HepG2 (cell line): ENCODE data around the gene SLC9B2. TPM values are rescaled to one million over a fixed set of nuclear protein-coding genes. Genes with fewer than 3 reads are reported as not detected.
A peak's percentile ranks its signal among the peaks of the same experiment; 100 is the strongest.

ENCODE experiments used
- ATAC-seq: fragments of 200-7000 bp; cut with Tn5 transposase; 3 replicates; pipeline ENCODE4 v1.9.1; 2020; ENCODE audit warnings: mild to moderate bottlenecking, moderate library complexity
- BruUV-seq: library from RNA; stranded (reverse); fragments of 400-500 nt; replicated peaks from 2 replicates; lab custom pipeline; 2021; lab: Mats Ljungman, UMichigan
- CTCF ChIA-PET: fragments of 300-600 bp; formaldehyde crosslinking; extraction: SDS; loops from one replicate; lab custom pipeline; 2021; ENCODE audit warnings: low total read pairs, inconsistent platforms, low intra/inter-chr PET ratio; lab: Yijun Ruan, JAX
- POLR2A ChIA-PET: fragments of 350-600 bp; sonication (Branson Sonifier 250); formaldehyde crosslinking; loops from one replicate; lab custom pipeline; 2020; ENCODE audit warnings: antibody characterized with exemption, inconsistent platforms; lab: Yijun Ruan, JAX
- DNase-seq: peaks from one replicate; pipeline ENCODE4 v3.0.0-alpha.2; 2015; ENCODE audit warnings: low spot score
- FAIRE-seq: peaks from 3 replicates; lab custom pipeline; 2011; peaks lifted over from hg19 to GRCh38; lab: Jason Lieb, UNC
- H2AFZ ChIP-seq: one replicate; pipeline ENCODE4 v1.6.1; 2011; ENCODE audit warnings: low read length, inconsistent platforms
- H3K27ac ChIP-seq: fragments of 300-600 bp; 3 replicates; pipeline ENCODE4 v1.8.0; 2011; ENCODE audit warnings: mixed run types, mild to moderate bottlenecking, mixed read lengths, low read length, inconsistent platforms; ENCODE audit not compliant: insufficient read depth; ENCODE audit errors: extremely low read length
- H3K27me3 ChIP-seq, 2 experiments: fragments of 200-600 bp in 1 of 2; 2 replicates in 1 of 2; 3 replicates in 1 of 2; pipeline versions ENCODE4 v1.6.0 to v1.8.0; 2011; ENCODE audit warnings: low read length in 2 of 2, mild to moderate bottlenecking in 2 of 2, moderate library complexity in 2 of 2, inconsistent platforms in 1 of 2; ENCODE audit not compliant: insufficient read depth in 2 of 2, control insufficient read depth in 1 of 2
- H3K36me3 ChIP-seq, 2 experiments: fragments of 200-600 bp in 1 of 2; replicated peaks in 1 of 2; 2 replicates in 1 of 2; 3 replicates in 1 of 2; pipeline versions ENCODE4 v1.5.1 to v1.8.0; 2011; ENCODE audit warnings: low read length in 2 of 2, inconsistent platforms in 1 of 2; ENCODE audit not compliant: insufficient read depth in 2 of 2, control insufficient read depth in 1 of 2
- H3K4me1 ChIP-seq: 2 replicates; pipeline ENCODE4 v1.5.1; 2012; ENCODE audit warnings: low read length, inconsistent platforms; ENCODE audit not compliant: insufficient read depth
- H3K4me2 ChIP-seq: 2 replicates; pipeline ENCODE4 v1.6.0; 2011; ENCODE audit warnings: low read depth, low read length, inconsistent platforms
- H3K4me3 ChIP-seq, 3 experiments: fragments of 200-600 bp in 1 of 3; sonication (generic), shearing (Covaris generic) in 1 of 3; replicated peaks in 1 of 3; 2 replicates each; pipeline ENCODE4 v1.5.1; 2011 to 2016; ENCODE audit warnings: low read length in 3 of 3, inconsistent platforms in 2 of 3, low read depth in 2 of 3, mild to moderate bottlenecking in 2 of 3, control low read depth in 1 of 3, mixed read lengths in 1 of 3; ENCODE audit not compliant: insufficient read depth in 1 of 3
- H3K79me2 ChIP-seq: one replicate; pipeline ENCODE4 v1.6.1; 2011; ENCODE audit warnings: low read length, inconsistent platforms; ENCODE audit not compliant: insufficient read depth
- H3K9ac ChIP-seq: 2 replicates; pipeline ENCODE4 v1.6.0; 2011; ENCODE audit warnings: mild to moderate bottlenecking, low read depth, low read length, inconsistent platforms; ENCODE audit not compliant: insufficient read depth
- H3K9me3 ChIP-seq: 2 replicates; pipeline ENCODE4 v1.5.1; 2012; ENCODE audit warnings: mild to moderate bottlenecking, low read length
- H4K20me1 ChIP-seq: 2 replicates; pipeline ENCODE4 v1.6.0; 2011; ENCODE audit warnings: inconsistent platforms, mild to moderate bottlenecking, low read length, moderate library complexity; ENCODE audit not compliant: insufficient read depth
- CBX5 ChIP-seq: sonication (generic); formaldehyde crosslinking; IDR thresholded peaks from 2 replicates; pipeline ENCODE4 v1.4.0; 2020; ENCODE audit warnings: missing genetic modification reagents, borderline replicate concordance
- FOXK2 ChIP-seq: fragments of 450-650 bp; IDR thresholded peaks from 2 replicates; pipeline ENCODE4 v1.6.1; 2016
- HMGXB3 ChIP-seq: sonication (generic); formaldehyde crosslinking; IDR thresholded peaks from 2 replicates; pipeline ENCODE4 v1.4.0; 2020; ENCODE audit warnings: missing genetic modification reagents, borderline replicate concordance
- HNF4A ChIP-seq: sonication (generic); formaldehyde crosslinking; IDR thresholded peaks from 2 replicates; pipeline ENCODE4 v1.4.0; 2020; ENCODE audit warnings: missing genetic modification reagents
- HNF4G ChIP-seq, 2 experiments: sonication (generic) in 1 of 2; formaldehyde crosslinking in 1 of 2; IDR thresholded peaks; 2 replicates each; pipeline versions ENCODE4 v1.4.0 to v1.6.1; 2011 to 2020; ENCODE audit warnings: borderline replicate concordance in 2 of 2, low read depth in 2 of 2, mild to moderate bottlenecking in 2 of 2, low read length in 1 of 2, missing genetic modification reagents in 1 of 2, moderate library complexity in 1 of 2
- KAT2B ChIP-seq: fragments of 150-350 bp; IDR thresholded peaks from 2 replicates; pipeline ENCODE4 v1.6.1; 2014; ENCODE audit warnings: low read depth, low read length, borderline replicate concordance
- KDM3A ChIP-seq: IDR thresholded peaks from 2 replicates; pipeline ENCODE4 v1.6.1; 2018; ENCODE audit warnings: low read depth, missing compliant biosample characterization
- MXD3 ChIP-seq: IDR thresholded peaks from 2 replicates; pipeline ENCODE4 v1.6.1; 2016; ENCODE audit warnings: mild to moderate bottlenecking, missing biosample characterization, missing genetic modification reagents
- PHF21A ChIP-seq: sonication (generic); formaldehyde crosslinking; IDR thresholded peaks from 2 replicates; pipeline ENCODE4 v1.5.0; 2020; ENCODE audit warnings: mild to moderate bottlenecking, missing genetic modification reagents
- RFXANK ChIP-seq: IDR thresholded peaks from 2 replicates; pipeline ENCODE4 v1.6.1; 2016
- SNRNP70 ChIP-seq: fragments of 200-400 bp; formaldehyde crosslinking; IDR thresholded peaks from 2 replicates; pipeline ENCODE4 v1.6.1; 2017; ENCODE audit warnings: mild to moderate bottlenecking, low read depth, low read length, moderate library complexity
- SRSF9 ChIP-seq: fragments of 200-400 bp; formaldehyde crosslinking; IDR thresholded peaks from 2 replicates; pipeline ENCODE4 v1.6.1; 2018; ENCODE audit warnings: borderline replicate concordance, mild to moderate bottlenecking, low read depth, low read length; ENCODE audit not compliant: insufficient read depth, poor library complexity, severe bottlenecking
- THAP11 ChIP-seq: IDR thresholded peaks from 2 replicates; pipeline ENCODE4 v1.6.1; 2016; ENCODE audit warnings: missing biosample characterization, missing genetic modification reagents
- ZBTB38 ChIP-seq: sonication (generic); formaldehyde crosslinking; IDR thresholded peaks from 2 replicates; pipeline ENCODE4 v1.5.1; 2020; ENCODE audit warnings: mild to moderate bottlenecking, missing genetic modification reagents
- ZNF205 ChIP-seq: IDR thresholded peaks from 2 replicates; pipeline ENCODE4 v1.6.1; 2018; ENCODE audit warnings: missing biosample characterization, missing genetic modification reagents
- ZNF446 ChIP-seq: sonication (generic); formaldehyde crosslinking; IDR thresholded peaks from 2 replicates; pipeline ENCODE4 v1.5.0; 2020; ENCODE audit warnings: mild to moderate bottlenecking, missing genetic modification reagents
- ZNF615 ChIP-seq: sonication (generic); formaldehyde crosslinking; IDR thresholded peaks from 2 replicates; pipeline ENCODE4 v1.5.0; 2020; ENCODE audit warnings: mild to moderate bottlenecking, missing genetic modification reagents, borderline replicate concordance
- ZNF710 ChIP-seq: sonication (generic); formaldehyde crosslinking; IDR thresholded peaks from 2 replicates; pipeline ENCODE4 v1.5.0; 2020; ENCODE audit warnings: mild to moderate bottlenecking, missing genetic modification reagents, borderline replicate concordance
- ZSCAN30 ChIP-seq: sonication (generic); formaldehyde crosslinking; IDR thresholded peaks from 2 replicates; pipeline ENCODE4 v1.5.0; 2020; ENCODE audit warnings: mild to moderate bottlenecking, missing genetic modification reagents
- in situ Hi-C: cut with HindIII; loops from 2 replicates; pipeline ENCODE4 v1.10.0; 2017; ENCODE audit warnings: low pct_unique_long_range_greater_than_20kb; ENCODE audit not compliant: extremely low pct_ligation_motif_present
- intact Hi-C: fragments of 100-400 bp; cut with micrococcal nuclease; formaldehyde crosslinking; loops from one replicate; pipeline ENCODE4 v1.10.0; 2022; ENCODE audit not compliant: unreplicated experiment
- polyA plus RNA-seq, 8 experiments: library from polyadenylated mRNA; depleted of rRNA in 3 of 8; stranded (reverse) in 7 of 8; unstranded in 1 of 8; fragments of >200 nt; fragmentation: Illumina TruSeq in 4 of 8; extraction: Trizol in 4 of 8; gene quantifications; 2 replicates each; pipeline versions ENCODE4 v1.2.1 to v1.2.3, GENCODE V29; 2011 to 2016; ENCODE audit warnings: low read depth in 4 of 8, missing spikeins in 1 of 8, mixed read lengths in 1 of 8; ENCODE audit not compliant: insufficient read depth in 1 of 8
- total RNA-seq, 5 experiments: library from RNA; depleted of rRNA; stranded (reverse); fragments of >200 nt; fragmentation: Illumina TruSeq; extraction: Trizol; gene quantifications; 2 replicates each; pipeline ENCODE4 v1.2.3, GENCODE V29; 2016; ENCODE audit warnings: low read depth in 1 of 5

The SLC9B2 gene
- total and polyA plus RNA-seq, 2 of the 13 experiments (the other 11 are each of a cell fraction or from before 2014, with no cell fraction given) = 23.5 to 38.5 TPM

- TF ChIP-seq ZNF710 (no peak), ZBTB38 (CRISPR knock-in tag) (no peak), ZSCAN30 (CRISPR knock-in tag) (no peak), THAP11 (CRISPR knock-in tag) (peak; percentile 45; the same call in 1 of the 2 replicates), HNF4A (peak; percentile 53), KDM3A (no peak), RFXANK (no peak), ZNF205 (CRISPR knock-in tag) (no peak), FOXK2 (peak; percentile 26; the same call in 1 of the 2 replicates), SRSF9 (no peak), KAT2B (no peak), HNF4G (IDR thresholded peaks at IDR 0.05; ENCODE audit: borderline replicate concordance, low read depth, low read length) (peak; percentile 66; the same call in 1 of the 2 replicates), HNF4G (CRISPR knock-in tag; IDR thresholded peaks at IDR 0.05; ENCODE audit: borderline replicate concordance, low read depth) (no peak)
These were observed 18.5 kb upstream of the SLC9B2 start (continued) for GRCh38 chr4:103095080-103095479.

- Histone ChIP-seq H4K20me1 (no peaks in the 10 kb centered on the region), H3K27ac (no peak overlapping the region), H3K79me2 (no peaks in the 10 kb centered on the region), H3K36me3 (peaks cover 2 to 17% of the 10 kb centered on the region in 2 experiments; a peak in 2 of 5 replicates), H3K4me3 (no peak overlapping the region), H3K9ac (no peak overlapping the region), H3K27me3 (no peaks in the 10 kb centered on the region), H2AFZ (no peak overlapping the region), H3K9me3 (no peaks in the 10 kb centered on the region), H3K4me2 (no peak overlapping the region), H3K4me1 (peaks cover 20% of the 10 kb centered on the region)
- intact Hi-C loops (no loop called here), in situ Hi-C loops (loop anchor here (10.0 kb wide), 1 partner anchor 657 kb away; no protein-coding TSS in a partner anchor)
- ChIA-PET POLR2A (no interaction called here), CTCF (interaction anchor here (0.9 to 1.5 kb wide), 3 partner anchors 11 to 472 kb away, joined by 3 to 35 read pairs (median 4); no protein-coding TSS in a partner anchor)
- FAIRE-seq (no peak), DNase-seq (no peak), ATAC-seq (no peak)
- no TSS peak for BruUV-seq
- TF ChIP-seq HMGXB3 (CRISPR knock-in tag) (no peak), ZNF446 (CRISPR knock-in tag) (no peak), MXD3 (CRISPR knock-in tag) (no peak), CBX5 (CRISPR knock-in tag) (no peak), ZNF615 (CRISPR knock-in tag) (no peak), SNRNP70 (no peak), PHF21A (no peak)
These were observed 15.7 kb upstream of the SLC9B2 start for GRCh38 chr4:103092245-103092644.
